NCI-H524 (cell line): ENCODE results near the gene UPF2.
"Not testable (repeated sequence)": the region's sequence is repeated elsewhere in the genome, so short reads cannot be mapped to it uniquely, and the experiment has no call there.

ENCODE experiments used
- DNase-seq, 2 experiments: peaks; one replicate each; lab custom pipeline; 2025; lab: John Stamatoyannopoulos, UW

Gene UPF2, protein sequence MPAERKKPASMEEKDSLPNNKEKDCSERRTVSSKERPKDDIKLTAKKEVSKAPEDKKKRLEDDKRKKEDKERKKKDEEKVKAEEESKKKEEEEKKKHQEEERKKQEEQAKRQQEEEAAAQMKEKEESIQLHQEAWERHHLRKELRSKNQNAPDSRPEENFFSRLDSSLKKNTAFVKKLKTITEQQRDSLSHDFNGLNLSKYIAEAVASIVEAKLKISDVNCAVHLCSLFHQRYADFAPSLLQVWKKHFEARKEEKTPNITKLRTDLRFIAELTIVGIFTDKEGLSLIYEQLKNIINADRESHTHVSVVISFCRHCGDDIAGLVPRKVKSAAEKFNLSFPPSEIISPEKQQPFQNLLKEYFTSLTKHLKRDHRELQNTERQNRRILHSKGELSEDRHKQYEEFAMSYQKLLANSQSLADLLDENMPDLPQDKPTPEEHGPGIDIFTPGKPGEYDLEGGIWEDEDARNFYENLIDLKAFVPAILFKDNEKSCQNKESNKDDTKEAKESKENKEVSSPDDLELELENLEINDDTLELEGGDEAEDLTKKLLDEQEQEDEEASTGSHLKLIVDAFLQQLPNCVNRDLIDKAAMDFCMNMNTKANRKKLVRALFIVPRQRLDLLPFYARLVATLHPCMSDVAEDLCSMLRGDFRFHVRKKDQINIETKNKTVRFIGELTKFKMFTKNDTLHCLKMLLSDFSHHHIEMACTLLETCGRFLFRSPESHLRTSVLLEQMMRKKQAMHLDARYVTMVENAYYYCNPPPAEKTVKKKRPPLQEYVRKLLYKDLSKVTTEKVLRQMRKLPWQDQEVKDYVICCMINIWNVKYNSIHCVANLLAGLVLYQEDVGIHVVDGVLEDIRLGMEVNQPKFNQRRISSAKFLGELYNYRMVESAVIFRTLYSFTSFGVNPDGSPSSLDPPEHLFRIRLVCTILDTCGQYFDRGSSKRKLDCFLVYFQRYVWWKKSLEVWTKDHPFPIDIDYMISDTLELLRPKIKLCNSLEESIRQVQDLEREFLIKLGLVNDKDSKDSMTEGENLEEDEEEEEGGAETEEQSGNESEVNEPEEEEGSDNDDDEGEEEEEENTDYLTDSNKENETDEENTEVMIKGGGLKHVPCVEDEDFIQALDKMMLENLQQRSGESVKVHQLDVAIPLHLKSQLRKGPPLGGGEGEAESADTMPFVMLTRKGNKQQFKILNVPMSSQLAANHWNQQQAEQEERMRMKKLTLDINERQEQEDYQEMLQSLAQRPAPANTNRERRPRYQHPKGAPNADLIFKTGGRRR

DNA sequence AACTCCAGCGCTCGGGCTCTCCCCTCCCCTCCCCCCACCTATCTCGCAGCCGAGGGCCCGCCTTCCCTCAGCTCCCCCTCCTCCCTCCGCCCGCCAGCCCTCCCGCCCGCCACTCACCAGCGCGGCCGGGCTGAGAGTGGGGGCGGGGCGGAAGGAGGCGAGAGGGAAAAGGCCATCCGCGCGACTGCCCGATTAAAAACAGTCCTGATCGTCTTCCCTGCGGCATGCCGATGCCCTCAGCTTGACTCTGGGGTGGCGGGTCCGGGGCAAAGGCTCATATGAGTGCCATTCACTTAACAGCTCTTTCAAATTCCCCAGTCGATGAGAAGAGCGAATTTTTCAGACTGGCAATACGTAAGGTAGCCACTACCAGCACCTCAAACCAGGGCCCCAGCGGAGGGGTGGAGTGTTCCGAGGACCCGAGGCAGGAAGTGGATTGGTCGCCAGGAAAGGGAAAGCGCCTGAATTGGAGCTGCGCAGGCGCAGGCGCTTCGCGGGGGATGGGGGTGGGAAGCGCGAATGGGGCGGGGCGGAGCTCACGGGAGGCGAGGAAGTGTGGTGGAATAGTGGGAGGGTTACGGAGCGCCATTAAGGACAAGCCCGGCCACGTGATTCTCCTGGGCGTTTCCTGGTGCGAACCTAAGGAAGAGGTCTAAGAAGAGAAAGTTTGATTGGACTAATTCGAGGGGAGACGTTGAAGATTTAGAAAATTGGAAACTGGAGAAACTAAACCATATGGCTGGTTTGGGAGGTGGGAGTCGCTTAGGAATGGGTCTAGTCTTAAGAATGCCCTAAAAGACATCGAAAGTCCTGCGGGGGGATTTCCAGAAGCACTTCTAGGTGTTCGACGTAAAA, at the start of gene UPF2:
Gene UPF2 (minus strand): TSS at position 13 of the 855 bp plus-strand sequence. CDS start 7,386 bp downstream, outside the sequence.
- DNase-seq, result peak; percentile 66 to 88

DNA sequence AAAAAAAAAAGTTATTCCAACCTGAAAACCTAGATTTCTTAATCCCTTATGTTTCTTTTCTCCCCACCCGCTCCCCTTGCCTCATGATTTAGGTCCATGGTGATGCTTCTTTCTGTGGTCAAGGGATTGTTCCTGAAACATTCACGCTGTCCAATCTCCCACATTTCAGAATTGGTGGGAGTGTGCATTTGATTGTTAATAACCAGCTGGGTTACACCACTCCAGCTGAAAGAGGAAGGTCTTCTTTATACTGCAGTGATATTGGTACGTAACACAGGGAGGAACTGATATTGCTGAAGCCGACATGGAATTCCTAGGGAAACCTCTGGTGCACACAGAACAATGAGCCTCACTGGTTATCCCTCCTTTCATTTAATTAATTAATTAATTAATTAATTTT, 48.8 kb upstream of the UPF2 start:
- no peak for DNase-seq

DNA sequence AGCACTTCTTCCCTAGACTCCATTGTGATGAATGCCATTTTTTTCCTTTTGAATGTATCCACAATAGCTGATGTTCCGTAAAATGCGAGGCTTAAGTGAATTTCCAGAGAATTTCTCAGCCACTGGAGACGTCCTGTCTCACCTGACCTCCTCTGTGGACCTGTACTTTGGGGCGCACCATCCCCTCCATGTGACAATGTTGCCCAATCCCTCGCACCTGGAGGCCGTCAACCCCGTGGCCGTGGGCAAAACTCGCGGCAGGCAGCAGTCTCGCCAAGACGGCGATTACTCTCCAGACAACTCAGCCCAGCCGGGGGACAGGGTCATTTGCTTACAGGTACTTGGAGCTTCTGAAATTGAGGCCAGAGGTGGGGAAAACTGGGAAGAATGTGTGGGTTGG, 46.3 kb upstream of the UPF2 start:
- no peak for DNase-seq

GRCh38 chr10:12081879-12082557, 39.4 kb upstream of the UPF2 start:
- no peak for DNase-seq

GRCh38 chr10:12081470-12081869, 38.9 kb upstream of the UPF2 start:
- DNase-seq, result no peak

DNA sequence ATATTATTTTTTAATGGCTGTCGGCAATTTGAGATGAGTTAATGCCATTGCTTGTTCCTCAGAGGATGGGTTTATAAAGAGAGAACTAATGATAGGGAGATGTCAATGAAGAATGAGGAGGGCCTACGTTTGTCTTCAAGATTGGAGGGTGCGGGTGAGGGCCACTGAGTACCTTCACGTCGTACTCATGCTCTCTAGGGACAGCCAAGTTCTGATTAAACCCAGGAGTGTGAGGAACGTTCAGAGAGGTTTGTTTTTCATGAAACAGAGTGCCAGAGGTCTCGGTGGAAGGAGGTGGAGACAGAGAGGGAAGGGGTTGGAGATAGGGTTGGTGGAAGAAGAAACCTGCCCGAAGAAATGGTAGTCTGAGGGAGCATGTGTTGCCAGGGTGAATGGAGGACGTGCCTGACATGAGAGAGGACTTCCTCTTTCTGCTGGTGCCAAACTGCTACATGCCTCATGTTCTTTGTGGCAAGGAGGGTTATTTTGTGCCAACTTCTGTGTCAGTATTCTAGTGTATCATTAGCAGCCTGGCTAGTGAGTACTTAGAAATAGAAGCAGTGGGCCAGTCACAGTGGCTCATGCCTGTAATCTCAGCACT, 35.1 kb upstream of the UPF2 start:
- no peak for DNase-seq

- no peak for DNase-seq
Measured at GRCh38 chr10:12073526-12073925, 30.9 kb upstream of the UPF2 start.

GRCh38 chr10:12071441-12071840, 28.8 kb upstream of the UPF2 start:
- DNase-seq, result not testable (repeated sequence)

GRCh38 chr10:12068449-12069269, 26.1 kb upstream of the UPF2 start, which contains the start of gene DHTKD1:
DHTKD1 (plus strand) TSS chr10:12068954; CDS start chr10:12069034, 80 bp downstream.
- DNase-seq, result peak; percentile 68 to 90

DNA sequence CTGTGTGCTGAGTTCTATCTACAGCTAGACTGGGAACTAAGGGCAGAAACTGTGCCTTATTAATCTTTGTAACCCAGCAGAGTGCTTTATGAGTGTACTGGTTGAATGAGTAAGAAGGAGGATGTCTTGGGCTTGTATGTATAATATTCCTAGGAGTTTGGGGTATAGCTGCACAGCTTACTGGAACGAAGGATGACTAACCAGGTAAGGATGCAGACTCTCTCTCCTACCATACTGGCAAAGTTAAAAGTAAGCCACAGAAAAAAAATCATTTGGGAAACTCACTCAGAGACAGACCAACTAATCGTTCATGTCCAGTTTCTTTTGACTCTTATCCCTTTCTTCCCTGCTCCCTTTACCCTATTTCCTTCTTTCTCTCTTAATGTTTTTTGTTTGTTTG, 24.7 kb upstream of the UPF2 start:
- DNase-seq, result no peak

- DNase-seq, result no peak
Measured at GRCh38 chr10:12063483-12063818, 20.8 kb upstream of the UPF2 start.

- no peak for DNase-seq
Measured at GRCh38 chr10:12062754-12063482, 20.3 kb upstream of the UPF2 start.

GRCh38 chr10:12061124-12061523, 18.5 kb upstream of the UPF2 start:
- DNase-seq, result no peak

- DNase-seq, result no peak
Measured at GRCh38 chr10:12056748-12057147, 14.1 kb upstream of the UPF2 start.

DNA sequence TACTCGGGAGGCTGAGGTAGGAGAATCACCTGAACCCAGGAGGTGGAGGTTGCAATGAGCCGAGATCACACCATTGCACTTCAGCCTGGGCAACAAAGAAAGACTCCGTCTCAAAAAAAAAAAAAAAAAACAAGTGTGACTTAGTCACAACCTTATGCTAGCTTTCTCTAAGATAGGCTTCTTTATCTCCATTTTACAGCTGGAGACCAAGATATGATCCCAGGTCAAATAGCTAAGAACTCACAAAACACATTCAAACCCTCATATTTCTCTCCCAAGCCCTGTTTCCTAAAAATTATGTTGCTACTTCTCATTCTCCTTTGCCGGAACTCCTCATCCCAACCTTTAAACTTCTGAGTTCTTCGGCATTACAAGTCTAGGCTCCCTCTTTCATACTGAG, 13.1 kb upstream of the UPF2 start:
- no peak for DNase-seq

DNA sequence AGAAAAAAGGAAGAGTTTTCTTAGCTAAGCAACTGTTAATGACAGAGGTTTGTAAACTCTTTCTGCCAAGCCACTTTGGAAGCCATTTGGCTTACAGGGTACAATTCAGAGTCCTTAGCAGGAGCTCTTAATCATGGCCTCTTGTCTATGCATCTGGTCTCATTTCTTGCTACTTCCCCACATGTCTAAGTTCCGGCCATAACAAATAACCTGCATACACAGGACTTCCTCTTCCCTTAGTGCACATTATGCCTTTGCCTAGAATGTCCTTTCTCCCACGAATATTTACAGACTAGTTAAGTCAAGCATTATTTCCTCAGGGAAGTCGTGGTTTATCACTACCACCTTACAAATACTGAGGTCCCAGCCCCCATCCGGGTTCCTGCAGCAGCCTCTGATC, 8.6 kb upstream of the UPF2 start:
- DNase-seq, result no peak

- DNase-seq, result no peak
Measured at GRCh38 chr10:12050528-12050927, 7.9 kb upstream of the UPF2 start.

- no peak for DNase-seq
Measured at GRCh38 chr10:12048547-12048946, 5.9 kb upstream of the UPF2 start.

- DNase-seq, result no peak
Measured at GRCh38 chr10:12045596-12045995, 3.0 kb upstream of the UPF2 start.
